ENCODE measurements around the gene FAT1.

Gene FAT1

DNA sequence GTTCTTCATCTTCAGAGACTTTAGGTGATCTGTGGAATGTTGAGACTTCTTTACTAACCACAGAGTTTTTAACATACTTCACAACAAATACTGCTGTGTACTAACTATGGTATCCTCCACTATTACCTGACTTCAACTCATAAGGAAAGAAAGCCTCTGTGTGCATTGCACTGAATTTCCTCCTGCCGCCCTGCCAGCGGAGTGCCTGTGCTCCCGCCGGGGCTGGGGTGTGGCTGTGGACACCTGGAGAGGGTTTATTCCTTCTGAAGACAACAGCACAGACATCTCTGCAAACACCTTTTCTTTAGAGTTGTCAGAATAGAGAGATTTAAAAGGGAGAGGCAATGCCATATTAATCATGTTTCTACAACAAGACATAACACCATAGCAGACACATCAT lies 63.3 kb downstream of the FAT1 start:
- TF ChIP-seq FOXM1 (IDR thresholded peaks at IDR 0.05; ENCODE audit: borderline replicate concordance, low read depth) (no peak), EGR1 (IDR thresholded peaks at IDR 0.05) (no peak), TCF12 (IDR thresholded peaks at IDR 0.05; ENCODE audit: low read depth) (no peak), TEAD4 (IDR thresholded peaks at IDR 0.05) (no peak), NFIC (IDR thresholded peaks at IDR 0.05) (no peak), EP300 (IDR thresholded peaks at IDR 0.05; ENCODE audit: borderline replicate concordance) (no peak), TAF1 (IDR thresholded peaks at IDR 0.05; ENCODE audit: low read depth) (no peak), CEBPB (IDR thresholded peaks at IDR 0.05) (no peak), RAD21 (IDR thresholded peaks at IDR 0.05; ENCODE audit: low read depth) (no peak), CREB1 (IDR thresholded peaks at IDR 0.05; ENCODE audit: low read depth) (no peak), YY1 (IDR thresholded peaks at IDR 0.05; ENCODE audit: low read depth) (no peak), ZBTB7A (IDR thresholded peaks at IDR 0.05; ENCODE audit: low read depth) (no peak)
- TF ChIP-seq, protein P1, sequence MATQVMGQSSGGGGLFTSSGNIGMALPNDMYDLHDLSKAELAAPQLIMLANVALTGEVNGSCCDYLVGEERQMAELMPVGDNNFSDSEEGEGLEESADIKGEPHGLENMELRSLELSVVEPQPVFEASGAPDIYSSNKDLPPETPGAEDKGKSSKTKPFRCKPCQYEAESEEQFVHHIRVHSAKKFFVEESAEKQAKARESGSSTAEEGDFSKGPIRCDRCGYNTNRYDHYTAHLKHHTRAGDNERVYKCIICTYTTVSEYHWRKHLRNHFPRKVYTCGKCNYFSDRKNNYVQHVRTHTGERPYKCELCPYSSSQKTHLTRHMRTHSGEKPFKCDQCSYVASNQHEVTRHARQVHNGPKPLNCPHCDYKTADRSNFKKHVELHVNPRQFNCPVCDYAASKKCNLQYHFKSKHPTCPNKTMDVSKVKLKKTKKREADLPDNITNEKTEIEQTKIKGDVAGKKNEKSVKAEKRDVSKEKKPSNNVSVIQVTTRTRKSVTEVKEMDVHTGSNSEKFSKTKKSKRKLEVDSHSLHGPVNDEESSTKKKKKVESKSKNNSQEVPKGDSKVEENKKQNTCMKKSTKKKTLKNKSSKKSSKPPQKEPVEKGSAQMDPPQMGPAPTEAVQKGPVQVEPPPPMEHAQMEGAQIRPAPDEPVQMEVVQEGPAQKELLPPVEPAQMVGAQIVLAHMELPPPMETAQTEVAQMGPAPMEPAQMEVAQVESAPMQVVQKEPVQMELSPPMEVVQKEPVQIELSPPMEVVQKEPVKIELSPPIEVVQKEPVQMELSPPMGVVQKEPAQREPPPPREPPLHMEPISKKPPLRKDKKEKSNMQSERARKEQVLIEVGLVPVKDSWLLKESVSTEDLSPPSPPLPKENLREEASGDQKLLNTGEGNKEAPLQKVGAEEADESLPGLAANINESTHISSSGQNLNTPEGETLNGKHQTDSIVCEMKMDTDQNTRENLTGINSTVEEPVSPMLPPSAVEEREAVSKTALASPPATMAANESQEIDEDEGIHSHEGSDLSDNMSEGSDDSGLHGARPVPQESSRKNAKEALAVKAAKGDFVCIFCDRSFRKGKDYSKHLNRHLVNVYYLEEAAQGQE (IDR thresholded peaks at IDR 0.05; ENCODE audit: low read depth), result no peak
- TF ChIP-seq, protein P2, sequence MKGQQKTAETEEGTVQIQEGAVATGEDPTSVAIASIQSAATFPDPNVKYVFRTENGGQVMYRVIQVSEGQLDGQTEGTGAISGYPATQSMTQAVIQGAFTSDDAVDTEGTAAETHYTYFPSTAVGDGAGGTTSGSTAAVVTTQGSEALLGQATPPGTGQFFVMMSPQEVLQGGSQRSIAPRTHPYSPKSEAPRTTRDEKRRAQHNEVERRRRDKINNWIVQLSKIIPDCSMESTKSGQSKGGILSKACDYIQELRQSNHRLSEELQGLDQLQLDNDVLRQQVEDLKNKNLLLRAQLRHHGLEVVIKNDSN (IDR thresholded peaks at IDR 0.05), result no peak
- TF ChIP-seq, protein P3, sequence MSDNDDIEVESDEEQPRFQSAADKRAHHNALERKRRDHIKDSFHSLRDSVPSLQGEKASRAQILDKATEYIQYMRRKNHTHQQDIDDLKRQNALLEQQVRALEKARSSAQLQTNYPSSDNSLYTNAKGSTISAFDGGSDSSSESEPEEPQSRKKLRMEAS (IDR thresholded peaks at IDR 0.05), result no peak

DNA sequence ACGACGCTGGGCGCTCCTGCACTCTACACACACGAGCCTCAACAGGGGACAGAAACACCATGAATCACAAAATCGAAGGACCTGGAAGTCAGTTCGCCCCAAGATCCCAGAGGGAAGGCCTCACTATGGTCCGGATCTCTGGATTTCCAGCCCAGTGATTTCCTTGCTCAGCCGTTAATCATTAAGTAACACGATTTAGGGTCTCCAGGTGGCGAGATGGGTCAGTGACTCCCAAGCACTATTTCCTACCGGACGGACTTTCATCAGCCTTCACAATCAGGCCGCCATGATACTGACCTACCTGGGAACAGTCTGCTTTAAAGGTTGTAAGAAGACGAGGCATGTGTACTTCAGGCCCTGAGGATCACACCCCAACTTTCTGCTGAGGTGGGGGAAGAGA lies 63.7 kb downstream of the FAT1 start:
- TF ChIP-seq YY1 (IDR thresholded peaks at IDR 0.05; ENCODE audit: low read depth), result no peak
- no peak for TF ChIP-seq RAD21 (IDR thresholded peaks at IDR 0.05; ENCODE audit: low read depth)
- no peak for TF ChIP-seq NFIC (IDR thresholded peaks at IDR 0.05)
- TF ChIP-seq TEAD4 (IDR thresholded peaks at IDR 0.05), result no peak
- TF ChIP-seq CREB1 (IDR thresholded peaks at IDR 0.05; ENCODE audit: low read depth), result no peak
- TF ChIP-seq, protein P2 (IDR thresholded peaks at IDR 0.05), result no peak
- no peak for TF ChIP-seq FOXM1 (IDR thresholded peaks at IDR 0.05; ENCODE audit: borderline replicate concordance, low read depth)
- no peak for TF ChIP-seq TCF12 (IDR thresholded peaks at IDR 0.05; ENCODE audit: low read depth)
- TF ChIP-seq TAF1 (IDR thresholded peaks at IDR 0.05; ENCODE audit: low read depth), result no peak
- TF ChIP-seq, protein P3 (IDR thresholded peaks at IDR 0.05), result no peak

DNA sequence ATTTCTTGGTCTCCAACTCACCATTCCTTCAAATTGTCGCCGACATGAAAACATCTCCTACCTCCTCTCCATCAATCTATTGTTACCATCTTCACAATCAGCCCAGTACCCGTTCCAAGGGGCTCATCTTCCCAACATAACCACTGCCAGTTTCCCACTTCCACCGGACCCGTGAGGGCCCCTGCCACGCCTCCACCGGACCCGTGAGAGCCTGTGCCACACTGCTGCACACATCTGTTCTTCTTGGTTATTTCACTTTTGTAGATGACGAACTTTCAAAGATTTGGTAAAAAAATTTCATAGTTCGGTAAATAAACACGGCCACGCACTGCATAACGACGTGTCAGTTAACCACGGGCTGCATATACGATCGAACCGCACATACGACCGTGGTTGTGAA lies 65.0 kb downstream of the FAT1 start:
- TF ChIP-seq, protein P3 (IDR thresholded peaks at IDR 0.05), result no peak
- TF ChIP-seq YY1 (IDR thresholded peaks at IDR 0.05; ENCODE audit: low read depth) (no peak), EGR1 (IDR thresholded peaks at IDR 0.05) (no peak), CREB1 (IDR thresholded peaks at IDR 0.05; ENCODE audit: low read depth) (no peak)
- TF ChIP-seq, protein P2 (IDR thresholded peaks at IDR 0.05), result no peak

DNA sequence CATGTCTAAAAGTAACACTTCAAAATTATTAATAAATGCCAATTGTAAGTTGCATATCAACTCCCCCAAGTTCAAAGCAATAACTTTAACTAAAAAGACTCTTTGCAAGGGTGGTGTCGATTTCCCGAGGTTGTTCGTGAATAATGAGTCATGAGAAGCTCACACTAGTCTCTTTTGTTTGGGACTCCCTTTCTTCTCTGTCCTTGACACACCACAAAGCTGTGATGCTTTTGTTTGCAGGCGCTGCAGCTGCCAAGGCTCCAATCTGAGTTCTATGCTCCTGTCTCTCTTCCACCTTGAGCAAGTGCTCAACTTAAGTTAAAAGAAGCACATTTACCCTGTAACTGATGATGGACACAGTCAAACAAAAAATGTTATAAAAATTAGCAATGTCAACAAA lies 65.9 kb downstream of the FAT1 start:
- TF ChIP-seq, protein P3 (IDR thresholded peaks at IDR 0.05), result no peak
- no peak for TF ChIP-seq CREB1 (IDR thresholded peaks at IDR 0.05; ENCODE audit: low read depth)
- no peak for TF ChIP-seq CEBPB (IDR thresholded peaks at IDR 0.05)
- no peak for TF ChIP-seq TCF12 (IDR thresholded peaks at IDR 0.05; ENCODE audit: low read depth)
- TF ChIP-seq EGR1 (IDR thresholded peaks at IDR 0.05), result no peak
- TF ChIP-seq TAF1 (IDR thresholded peaks at IDR 0.05; ENCODE audit: low read depth), result no peak
- TF ChIP-seq FOXM1 (IDR thresholded peaks at IDR 0.05; ENCODE audit: borderline replicate concordance, low read depth), result no peak
- TF ChIP-seq RAD21 (IDR thresholded peaks at IDR 0.05; ENCODE audit: low read depth), result no peak
- TF ChIP-seq ZBTB7A (IDR thresholded peaks at IDR 0.05; ENCODE audit: low read depth), result no peak
- no peak for TF ChIP-seq NFIC (IDR thresholded peaks at IDR 0.05)
- TF ChIP-seq EP300 (IDR thresholded peaks at IDR 0.05; ENCODE audit: borderline replicate concordance), result no peak
- TF ChIP-seq, protein P2 (IDR thresholded peaks at IDR 0.05), result no peak
- no peak for TF ChIP-seq YY1 (IDR thresholded peaks at IDR 0.05; ENCODE audit: low read depth)
- TF ChIP-seq, protein P1 (IDR thresholded peaks at IDR 0.05; ENCODE audit: low read depth), result no peak
- TF ChIP-seq TEAD4 (IDR thresholded peaks at IDR 0.05), result no peak

DNA sequence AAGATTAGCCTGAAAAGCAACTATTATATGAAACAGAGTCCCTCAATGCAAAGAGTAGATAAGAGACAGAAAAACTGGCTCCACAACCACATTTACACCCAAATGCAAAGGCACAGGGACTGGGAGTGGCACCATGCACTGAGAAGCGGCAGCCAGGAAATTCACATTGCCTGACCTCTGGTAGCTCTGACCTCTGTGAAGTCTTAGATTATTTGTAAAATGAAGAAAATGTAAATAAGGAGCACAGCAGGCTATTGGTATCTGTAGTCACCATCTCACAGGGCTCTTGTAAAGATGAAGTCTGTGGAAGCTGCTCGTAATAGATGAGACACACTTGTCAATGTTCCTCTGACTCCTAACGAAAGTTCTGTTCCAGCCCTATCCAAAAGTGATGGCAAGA lies 69.7 kb downstream of the FAT1 start:
- TF ChIP-seq, protein P3 (IDR thresholded peaks at IDR 0.05), result no peak
- no peak for TF ChIP-seq EP300 (IDR thresholded peaks at IDR 0.05; ENCODE audit: borderline replicate concordance)
- TF ChIP-seq, protein P2 (IDR thresholded peaks at IDR 0.05), result no peak
- TF ChIP-seq TEAD4 (IDR thresholded peaks at IDR 0.05), result no peak
- TF ChIP-seq CREB1 (IDR thresholded peaks at IDR 0.05; ENCODE audit: low read depth), result no peak
- no peak for TF ChIP-seq CEBPB (IDR thresholded peaks at IDR 0.05)
- TF ChIP-seq NFIC (IDR thresholded peaks at IDR 0.05), result no peak
- no peak for TF ChIP-seq YY1 (IDR thresholded peaks at IDR 0.05; ENCODE audit: low read depth)
- TF ChIP-seq, protein P1 (IDR thresholded peaks at IDR 0.05; ENCODE audit: low read depth), result no peak
- TF ChIP-seq TCF12 (IDR thresholded peaks at IDR 0.05; ENCODE audit: low read depth), result no peak
- TF ChIP-seq FOXM1 (IDR thresholded peaks at IDR 0.05; ENCODE audit: borderline replicate concordance, low read depth), result no peak
